ENCODE measurements around the gene ATOH8.

The ATOH8 gene

DNA sequence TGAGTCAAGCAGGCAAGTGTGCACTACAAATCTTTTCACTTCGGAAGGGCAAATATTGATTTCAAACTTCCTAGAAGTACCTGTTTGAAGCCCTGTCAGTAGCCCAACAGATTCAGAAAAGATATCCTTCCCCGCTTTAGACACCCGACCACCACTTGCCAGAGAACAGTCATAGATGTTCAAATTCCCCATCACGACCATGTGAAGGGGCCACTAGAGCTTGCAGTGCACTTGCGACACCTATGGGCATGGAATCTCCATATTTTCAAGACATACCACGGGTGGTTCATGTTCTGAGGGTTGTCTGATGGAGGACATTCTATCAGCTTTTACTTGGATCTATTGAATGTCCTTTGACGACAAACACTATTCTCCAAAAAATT lies 35.8 kb upstream of the ATOH8 start:
- 90 to 91% methylated on average over 7 of the region's 7 CpGs for WGBS, 2 experiments
- Histone ChIP-seq H3K4me3 (ENCODE audit: insufficient read depth, low read depth, low read length) (no peak overlapping the region), H3K27ac (ENCODE audit: insufficient read depth, low read depth, low read length, poor library complexity, severe bottlenecking) (no peak overlapping the region), H3K27me3 (ENCODE audit: control insufficient read depth, insufficient read depth, low read length, poor library complexity, severe bottlenecking) (no peaks in the 10 kb centered on the region), H3K4me1 (ENCODE audit: control insufficient read depth, insufficient read depth, low read length) (peaks cover 8% of the 10 kb centered on the region), H3K9me3 (ENCODE audit: control insufficient read depth, low read length) (no peaks in the 10 kb centered on the region), H3K36me3 (ENCODE audit: control insufficient read depth, insufficient read depth, low read length) (no peaks in the 10 kb centered on the region)

DNA sequence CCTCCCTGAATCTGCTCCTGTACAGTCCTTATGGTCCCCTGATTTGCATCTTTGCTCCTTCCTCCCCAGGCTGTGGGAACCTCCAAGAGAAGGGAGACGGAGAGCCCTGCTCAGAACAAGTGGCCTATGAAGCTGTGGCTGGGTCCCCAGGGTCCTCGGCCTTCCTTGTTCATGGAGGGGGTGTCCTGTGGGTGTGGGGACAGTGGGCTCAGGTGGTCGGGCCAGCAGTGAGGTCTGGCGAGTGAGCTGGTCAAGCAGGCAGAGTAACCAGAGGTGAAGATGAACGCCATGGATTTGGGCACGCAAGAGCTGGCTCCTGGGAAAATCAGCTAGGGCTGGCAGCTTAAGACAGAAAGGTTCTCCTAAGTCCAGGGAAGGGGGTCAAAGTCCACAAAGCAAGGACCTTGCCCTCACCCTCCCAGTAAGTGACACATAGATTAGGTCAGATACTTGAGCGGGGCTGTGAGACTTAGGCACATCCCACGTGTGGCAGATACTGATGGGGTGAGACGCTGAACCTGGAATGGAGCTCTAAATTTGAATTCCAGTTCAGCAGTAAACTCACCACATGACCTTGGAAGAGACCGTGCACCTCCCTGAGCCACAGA lies 34.8 kb upstream of the ATOH8 start:
- H3K27ac ChIP-seq (ENCODE audit: insufficient read depth, low read depth, low read length, poor library complexity, severe bottlenecking): no peak overlapping the region
- H3K4me1 ChIP-seq (ENCODE audit: control insufficient read depth, insufficient read depth, low read length): peaks cover 8% of the 10 kb centered on the region
- H3K9me3 ChIP-seq (ENCODE audit: control insufficient read depth, low read length): no peaks in the 10 kb centered on the region
- 92 to 94% methylated on average over 10 of the region's 10 CpGs for WGBS, 2 experiments
- H3K27me3 ChIP-seq (ENCODE audit: control insufficient read depth, insufficient read depth, low read length, poor library complexity, severe bottlenecking): no peaks in the 10 kb centered on the region
- H3K36me3 ChIP-seq (ENCODE audit: control insufficient read depth, insufficient read depth, low read length): no peaks in the 10 kb centered on the region
- no peak overlapping the region for H3K4me3 ChIP-seq (ENCODE audit: insufficient read depth, low read depth, low read length)

DNA sequence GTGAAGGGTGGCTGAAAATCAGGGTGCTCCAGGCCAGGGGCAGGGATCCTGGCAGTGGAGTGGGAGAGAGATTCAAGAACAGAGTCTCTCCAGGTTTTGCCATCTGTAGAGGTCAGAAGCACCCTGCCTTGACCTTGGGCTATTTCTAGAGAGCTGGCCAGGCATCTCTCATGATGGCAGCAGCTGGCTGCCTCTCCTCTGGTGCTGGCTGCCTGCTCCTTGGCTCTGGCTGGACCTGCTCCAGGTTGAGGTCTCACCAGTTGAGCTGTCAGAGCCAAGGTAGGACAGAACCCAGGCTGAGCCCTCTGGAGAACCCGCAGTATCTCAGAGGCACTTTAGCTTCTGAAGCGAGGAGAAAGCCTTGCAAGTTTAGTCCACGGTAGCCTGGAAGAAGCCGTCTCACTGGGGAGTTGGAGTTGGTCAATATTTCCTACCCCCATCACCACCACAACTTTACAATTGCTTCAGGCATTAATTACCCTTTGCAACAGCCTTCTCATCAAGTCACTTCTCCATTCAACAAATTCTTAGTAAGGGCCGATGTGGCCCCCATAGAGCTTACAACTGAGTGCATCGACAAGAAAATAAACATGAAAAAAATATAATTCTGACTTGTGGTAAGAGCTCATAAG lies 34.1 kb upstream of the ATOH8 start:
- Histone ChIP-seq H3K4me3 (ENCODE audit: insufficient read depth, low read depth, low read length) (no peak overlapping the region), H3K9me3 (ENCODE audit: control insufficient read depth, low read length) (no peaks in the 10 kb centered on the region), H3K27ac (ENCODE audit: insufficient read depth, low read depth, low read length, poor library complexity, severe bottlenecking) (no peak overlapping the region), H3K4me1 (ENCODE audit: control insufficient read depth, insufficient read depth, low read length) (peaks cover 8% of the 10 kb centered on the region), H3K36me3 (ENCODE audit: control insufficient read depth, insufficient read depth, low read length) (no peaks in the 10 kb centered on the region), H3K27me3 (ENCODE audit: control insufficient read depth, insufficient read depth, low read length, poor library complexity, severe bottlenecking) (no peaks in the 10 kb centered on the region)
- WGBS, 2 experiments: 88 to 95% methylated on average over 6 of the region's 6 CpGs

DNA sequence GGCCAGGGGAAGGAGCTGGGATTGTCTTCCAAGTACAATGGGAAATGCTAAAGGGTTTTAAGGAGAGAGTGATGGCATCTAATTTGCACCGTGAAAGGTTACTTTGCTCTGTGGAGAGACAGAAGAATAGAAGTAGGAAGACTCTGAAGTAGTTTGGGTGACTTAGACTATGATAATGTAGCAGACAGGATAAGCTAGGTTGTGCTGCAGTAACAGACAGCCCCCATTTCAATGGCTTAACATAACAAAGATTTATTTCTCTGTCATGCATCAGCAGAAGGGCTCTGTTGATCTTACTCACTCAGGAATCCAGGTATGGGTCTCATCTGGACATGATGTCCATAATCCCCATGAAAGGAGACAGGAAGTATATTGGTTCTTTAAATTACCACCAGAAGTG lies 33.3 kb upstream of the ATOH8 start:
- no peaks in the 10 kb centered on the region for H3K9me3 ChIP-seq (ENCODE audit: control insufficient read depth, low read length)
- H3K27ac ChIP-seq (ENCODE audit: insufficient read depth, low read depth, low read length, poor library complexity, severe bottlenecking): no peak overlapping the region
- H3K36me3 ChIP-seq (ENCODE audit: control insufficient read depth, insufficient read depth, low read length): no peaks in the 10 kb centered on the region
- H3K4me1 ChIP-seq (ENCODE audit: control insufficient read depth, insufficient read depth, low read length): peaks cover 8% of the 10 kb centered on the region
- 73 to 76% methylated on average over 1 of the region's 1 CpG for WGBS, 2 experiments
- H3K27me3 ChIP-seq (ENCODE audit: control insufficient read depth, insufficient read depth, low read length, poor library complexity, severe bottlenecking): no peaks in the 10 kb centered on the region
- H3K4me3 ChIP-seq (ENCODE audit: insufficient read depth, low read depth, low read length): no peak overlapping the region

DNA sequence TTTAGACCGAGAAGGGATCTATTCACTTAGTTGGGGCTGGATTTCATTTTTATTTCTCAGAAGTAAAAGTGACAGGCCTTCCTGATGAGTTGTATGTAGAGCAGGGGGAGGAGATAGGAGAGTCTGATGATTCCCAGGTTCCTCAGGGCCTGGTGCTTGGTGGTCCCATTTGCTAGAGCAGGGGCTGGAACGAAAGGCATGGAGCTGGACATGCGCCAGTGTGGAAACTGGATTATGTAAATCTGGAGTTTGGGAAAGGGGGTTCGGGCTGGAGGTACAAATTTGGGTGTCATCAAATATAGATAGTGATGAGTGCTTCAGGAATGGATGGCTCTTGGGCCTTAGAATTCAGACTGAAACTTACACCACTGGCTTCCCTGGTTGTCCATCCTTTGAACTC lies 32.1 kb upstream of the ATOH8 start:
- Histone ChIP-seq H3K27me3 (ENCODE audit: control insufficient read depth, insufficient read depth, low read length, poor library complexity, severe bottlenecking) (no peaks in the 10 kb centered on the region), H3K36me3 (ENCODE audit: control insufficient read depth, insufficient read depth, low read length) (no peaks in the 10 kb centered on the region), H3K4me1 (ENCODE audit: control insufficient read depth, insufficient read depth, low read length) (peaks cover 8% of the 10 kb centered on the region), H3K9me3 (ENCODE audit: control insufficient read depth, low read length) (no peaks in the 10 kb centered on the region), H3K4me3 (ENCODE audit: insufficient read depth, low read depth, low read length) (no peak overlapping the region), H3K27ac (ENCODE audit: insufficient read depth, low read depth, low read length, poor library complexity, severe bottlenecking) (no peak overlapping the region)
- 91 to 93% methylated on average over 4 of the region's 4 CpGs for WGBS, 2 experiments

DNA sequence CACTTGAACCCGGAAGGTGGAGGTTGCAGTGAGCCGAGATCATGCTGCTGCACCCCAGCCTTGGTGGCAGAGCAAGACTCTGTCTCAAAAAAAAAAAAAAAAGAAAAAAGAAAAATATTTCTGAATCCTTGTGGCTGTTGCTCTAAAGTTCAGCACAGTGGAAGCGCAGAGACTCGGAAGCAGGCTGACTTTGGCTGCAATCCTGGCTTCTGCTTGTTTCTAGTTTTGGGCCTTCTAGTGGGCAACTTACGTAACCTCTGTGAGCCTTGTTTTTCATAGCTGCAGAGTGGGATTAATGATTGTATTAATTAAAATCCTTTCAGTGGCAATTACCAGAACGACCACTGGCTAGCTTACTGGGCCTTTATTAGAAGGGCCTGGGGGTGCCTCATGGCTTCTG lies 31.3 kb upstream of the ATOH8 start:
- Histone ChIP-seq H3K4me3 (ENCODE audit: insufficient read depth, low read depth, low read length) (no peak overlapping the region), H3K4me1 (ENCODE audit: control insufficient read depth, insufficient read depth, low read length) (peaks cover 4% of the 10 kb centered on the region), H3K27me3 (ENCODE audit: control insufficient read depth, insufficient read depth, low read length, poor library complexity, severe bottlenecking) (no peaks in the 10 kb centered on the region), H3K9me3 (ENCODE audit: control insufficient read depth, low read length) (no peaks in the 10 kb centered on the region), H3K27ac (ENCODE audit: insufficient read depth, low read depth, low read length, poor library complexity, severe bottlenecking) (no peak overlapping the region), H3K36me3 (ENCODE audit: control insufficient read depth, insufficient read depth, low read length) (no peaks in the 10 kb centered on the region)
- WGBS, 2 experiments: 93 to 95% methylated on average over 6 of the region's 6 CpGs

DNA sequence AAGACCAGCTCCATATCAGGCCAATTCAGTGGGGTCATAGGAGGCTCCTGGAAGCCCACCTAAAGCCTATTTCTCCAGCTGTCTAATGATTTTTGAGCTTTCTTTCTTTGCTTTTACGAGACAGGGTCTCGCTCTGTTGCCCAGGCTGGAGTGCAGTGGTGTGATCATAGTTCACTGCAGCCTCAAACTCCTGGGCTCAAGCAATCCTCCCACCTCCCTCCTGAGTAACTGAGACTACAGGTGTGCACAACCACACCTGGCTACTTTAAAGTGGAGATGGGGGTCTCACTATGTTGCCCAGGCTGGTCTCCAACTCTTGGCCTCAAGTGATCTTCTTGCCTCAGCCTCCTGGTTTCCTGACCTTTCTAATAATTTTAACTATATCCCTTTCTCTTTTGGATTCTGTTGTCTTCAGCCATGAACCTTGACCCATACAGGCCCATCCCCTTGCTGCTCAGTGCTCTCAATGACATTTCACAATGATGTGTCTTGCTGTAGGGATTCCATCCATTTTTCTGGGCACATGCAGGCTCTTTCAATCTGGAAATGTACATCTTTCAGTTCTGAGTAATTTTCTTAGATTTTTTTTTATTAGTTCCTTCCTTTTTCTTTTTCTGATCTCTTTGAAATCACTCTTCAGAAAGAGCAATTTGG lies 30.0 kb upstream of the ATOH8 start:
- 92 to 98% methylated on average over 2 of the region's 2 CpGs for WGBS, 2 experiments
- Histone ChIP-seq H3K27ac (ENCODE audit: insufficient read depth, low read depth, low read length, poor library complexity, severe bottlenecking) (no peak overlapping the region), H3K9me3 (ENCODE audit: control insufficient read depth, low read length) (no peaks in the 10 kb centered on the region), H3K36me3 (ENCODE audit: control insufficient read depth, insufficient read depth, low read length) (no peaks in the 10 kb centered on the region), H3K4me3 (ENCODE audit: insufficient read depth, low read depth, low read length) (no peak overlapping the region), H3K27me3 (ENCODE audit: control insufficient read depth, insufficient read depth, low read length, poor library complexity, severe bottlenecking) (peaks cover 6% of the 10 kb centered on the region), H3K4me1 (ENCODE audit: control insufficient read depth, insufficient read depth, low read length) (peaks cover 3% of the 10 kb centered on the region)

DNA sequence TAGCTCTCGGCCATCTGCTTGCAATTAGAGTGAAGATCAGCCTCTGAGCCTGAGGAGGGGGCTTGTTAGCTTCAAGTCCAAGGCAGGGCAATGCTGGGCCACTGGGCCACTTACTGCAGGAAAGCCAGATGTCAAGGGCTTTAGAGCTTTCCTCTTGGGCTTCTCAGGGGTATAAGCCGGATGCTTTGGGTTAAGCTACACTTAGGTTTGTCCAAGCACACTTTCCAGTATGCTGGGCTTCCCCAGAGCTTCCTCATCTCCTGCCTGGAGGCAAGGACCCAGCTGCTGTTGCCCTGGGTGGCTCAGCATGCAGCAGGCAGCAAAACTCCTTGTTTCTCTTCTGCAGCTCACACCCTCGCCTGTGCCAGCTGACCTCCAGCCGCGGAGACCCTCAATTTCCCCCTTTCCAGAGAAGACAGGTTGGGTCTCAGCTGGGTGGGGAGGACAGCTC lies 29.0 kb upstream of the ATOH8 start:
- no peak overlapping the region for H3K4me3 ChIP-seq (ENCODE audit: insufficient read depth, low read depth, low read length)
- no peaks in the 10 kb centered on the region for H3K36me3 ChIP-seq (ENCODE audit: control insufficient read depth, insufficient read depth, low read length)
- H3K27me3 ChIP-seq (ENCODE audit: control insufficient read depth, insufficient read depth, low read length, poor library complexity, severe bottlenecking): peaks cover 6% of the 10 kb centered on the region
- no peak overlapping the region for H3K27ac ChIP-seq (ENCODE audit: insufficient read depth, low read depth, low read length, poor library complexity, severe bottlenecking)
- no peaks in the 10 kb centered on the region for H3K9me3 ChIP-seq (ENCODE audit: control insufficient read depth, low read length)
- WGBS, 2 experiments: 91 to 92% methylated on average over 5 of the region's 5 CpGs
- H3K4me1 ChIP-seq (ENCODE audit: control insufficient read depth, insufficient read depth, low read length): peaks cover 5% of the 10 kb centered on the region

DNA sequence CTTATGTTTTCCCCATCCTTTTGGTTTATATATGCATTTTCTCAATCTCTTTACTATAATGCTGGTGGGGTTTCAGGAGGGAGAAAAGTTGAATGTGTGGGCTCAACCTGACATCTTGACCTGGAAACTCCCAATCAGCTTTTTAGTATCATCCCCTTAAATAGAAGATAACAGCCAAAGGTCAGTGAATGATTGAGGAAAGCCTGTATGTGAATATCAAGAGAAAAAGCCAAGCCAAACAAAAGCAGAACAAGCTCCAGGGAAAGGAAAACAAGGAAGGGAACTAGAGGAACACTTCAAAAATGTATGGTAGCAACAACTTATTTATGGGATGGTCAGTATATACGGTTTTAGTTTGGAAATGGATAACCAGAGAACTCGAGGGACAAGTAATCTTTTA lies 28.3 kb upstream of the ATOH8 start:
- no peak overlapping the region for H3K4me3 ChIP-seq (ENCODE audit: insufficient read depth, low read depth, low read length)
- WGBS, 2 experiments: 84 to 95% methylated on average over 2 of the region's 2 CpGs
- no peaks in the 10 kb centered on the region for H3K36me3 ChIP-seq (ENCODE audit: control insufficient read depth, insufficient read depth, low read length)
- H3K4me1 ChIP-seq (ENCODE audit: control insufficient read depth, insufficient read depth, low read length): peaks cover 5% of the 10 kb centered on the region
- no peaks in the 10 kb centered on the region for H3K9me3 ChIP-seq (ENCODE audit: control insufficient read depth, low read length)
- no peak overlapping the region for H3K27ac ChIP-seq (ENCODE audit: insufficient read depth, low read depth, low read length, poor library complexity, severe bottlenecking)
- peaks cover 6% of the 10 kb centered on the region for H3K27me3 ChIP-seq (ENCODE audit: control insufficient read depth, insufficient read depth, low read length, poor library complexity, severe bottlenecking)

DNA sequence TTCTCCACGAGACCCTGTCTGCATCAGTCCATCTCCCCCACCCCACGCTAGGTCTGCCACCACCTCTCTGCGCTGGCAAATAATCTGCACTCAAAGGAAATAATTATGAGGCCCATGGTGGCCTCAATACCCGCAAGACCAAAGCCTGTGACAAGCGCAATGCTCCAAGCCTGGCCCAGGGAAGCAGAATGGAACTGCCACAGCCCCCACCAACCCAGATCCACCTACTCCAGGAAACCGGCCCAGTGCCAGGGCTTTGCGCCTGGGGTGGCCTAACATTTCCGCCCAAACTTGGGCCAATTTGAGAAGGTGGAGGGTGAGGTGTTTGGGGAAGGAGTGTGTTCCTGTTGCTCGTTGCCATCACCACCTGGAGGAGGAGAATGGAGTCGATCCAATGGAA lies 26.0 kb upstream of the ATOH8 start:
- WGBS, 2 experiments: 90 to 92% methylated on average over 10 of the region's 10 CpGs
- Histone ChIP-seq H3K36me3 (ENCODE audit: control insufficient read depth, insufficient read depth, low read length) (no peaks in the 10 kb centered on the region), H3K27me3 (ENCODE audit: control insufficient read depth, insufficient read depth, low read length, poor library complexity, severe bottlenecking) (peaks cover 6% of the 10 kb centered on the region), H3K9me3 (ENCODE audit: control insufficient read depth, low read length) (no peaks in the 10 kb centered on the region), H3K4me1 (ENCODE audit: control insufficient read depth, insufficient read depth, low read length) (peaks cover 5% of the 10 kb centered on the region), H3K4me3 (ENCODE audit: insufficient read depth, low read depth, low read length) (no peak overlapping the region), H3K27ac (ENCODE audit: insufficient read depth, low read depth, low read length, poor library complexity, severe bottlenecking) (no peak overlapping the region)

All from ectodermal cell (in vitro differentiated cells).